Measurements from ENCODE around the gene GPR84.
A peak's percentile ranks its signal among the peaks of the same experiment; 100 is the strongest.

- no peak for TF ChIP-seq SREBF2 (IDR thresholded peaks at IDR 0.05)
- TF ChIP-seq, protein P1, sequence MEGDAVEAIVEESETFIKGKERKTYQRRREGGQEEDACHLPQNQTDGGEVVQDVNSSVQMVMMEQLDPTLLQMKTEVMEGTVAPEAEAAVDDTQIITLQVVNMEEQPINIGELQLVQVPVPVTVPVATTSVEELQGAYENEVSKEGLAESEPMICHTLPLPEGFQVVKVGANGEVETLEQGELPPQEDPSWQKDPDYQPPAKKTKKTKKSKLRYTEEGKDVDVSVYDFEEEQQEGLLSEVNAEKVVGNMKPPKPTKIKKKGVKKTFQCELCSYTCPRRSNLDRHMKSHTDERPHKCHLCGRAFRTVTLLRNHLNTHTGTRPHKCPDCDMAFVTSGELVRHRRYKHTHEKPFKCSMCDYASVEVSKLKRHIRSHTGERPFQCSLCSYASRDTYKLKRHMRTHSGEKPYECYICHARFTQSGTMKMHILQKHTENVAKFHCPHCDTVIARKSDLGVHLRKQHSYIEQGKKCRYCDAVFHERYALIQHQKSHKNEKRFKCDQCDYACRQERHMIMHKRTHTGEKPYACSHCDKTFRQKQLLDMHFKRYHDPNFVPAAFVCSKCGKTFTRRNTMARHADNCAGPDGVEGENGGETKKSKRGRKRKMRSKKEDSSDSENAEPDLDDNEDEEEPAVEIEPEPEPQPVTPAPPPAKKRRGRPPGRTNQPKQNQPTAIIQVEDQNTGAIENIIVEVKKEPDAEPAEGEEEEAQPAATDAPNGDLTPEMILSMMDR (IDR thresholded peaks at IDR 0.05) = peak; percentile 86
- no peak for TF ChIP-seq POLR2AphosphoS2 (conservative IDR thresholded peaks at IDR 0.05; ENCODE audit: low read length)
- TF ChIP-seq NPAS2 (CRISPR knock-in tag; IDR thresholded peaks at IDR 0.05; ENCODE audit: borderline replicate concordance) = no peak
Measured at GRCh38 chr12:54394281-54394719, 30.0 kb upstream of the GPR84 start.
